ENCODE results near the gene MTM1.

The MTM1 gene

DNA sequence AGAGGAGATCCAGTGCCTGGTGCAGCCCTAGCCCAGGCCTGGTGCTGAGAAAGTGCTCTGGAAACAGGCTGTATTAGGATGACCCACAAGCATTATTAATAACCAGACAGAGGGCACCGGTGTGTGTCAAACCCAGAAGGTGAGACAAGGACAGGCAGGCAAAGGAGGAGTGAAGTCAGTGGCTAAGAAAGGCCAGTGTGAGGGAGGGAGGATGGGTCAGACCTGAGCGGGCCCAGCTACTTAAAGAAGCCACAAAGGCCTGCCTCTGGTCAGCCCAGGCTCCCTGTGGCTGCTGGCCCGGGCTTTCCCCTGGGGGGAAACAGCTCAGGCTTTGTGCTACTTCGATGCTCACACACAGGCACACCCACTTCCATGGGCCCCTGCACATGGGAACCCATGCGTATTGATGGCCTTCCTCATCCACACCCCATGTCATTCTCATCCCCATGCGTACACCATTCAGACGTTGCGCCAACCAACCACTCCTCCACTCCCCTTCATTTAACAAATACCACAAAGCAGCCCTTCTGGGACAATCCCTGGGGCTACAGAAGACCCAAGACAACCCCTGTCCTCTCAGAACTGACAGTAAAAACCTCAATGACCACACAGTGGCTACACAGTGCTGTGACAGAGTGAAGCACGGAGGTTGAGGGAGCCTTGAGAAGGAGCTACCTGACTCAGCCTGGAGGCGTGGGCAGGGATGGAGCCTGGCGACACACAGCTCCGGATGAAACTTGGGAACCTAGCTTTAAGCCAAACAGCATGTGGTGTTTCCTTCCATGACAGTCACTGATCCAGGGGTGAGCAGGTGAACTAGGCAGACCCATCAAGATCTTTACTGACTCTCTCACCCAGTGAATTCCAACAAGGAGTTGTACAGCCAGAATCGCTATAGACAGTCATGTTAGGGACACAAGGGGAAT lies 24.9 kb upstream of the MTM1 start:
- TF ChIP-seq CSDC2 (CRISPR knock-in tag; IDR thresholded peaks at IDR 0.05), result no peak
- no peak for TF ChIP-seq PPARA (CRISPR knock-in tag; IDR thresholded peaks at IDR 0.05; ENCODE audit: borderline replicate concordance)
- TF ChIP-seq OSR1 (CRISPR knock-in tag; IDR thresholded peaks at IDR 0.05), result no peak
- TF ChIP-seq ZNF8 (CRISPR knock-in tag; IDR thresholded peaks at IDR 0.05), result no peak
- TF ChIP-seq ARNTL (CRISPR knock-in tag; IDR thresholded peaks at IDR 0.05; ENCODE audit: borderline replicate concordance, low read depth), result no peak
- no peak for TF ChIP-seq ESRRG (CRISPR knock-in tag; IDR thresholded peaks at IDR 0.05)
- no peak for TF ChIP-seq SNAI2 (CRISPR knock-in tag; IDR thresholded peaks at IDR 0.05)
- no peak for TF ChIP-seq ISL1 (CRISPR knock-in tag; IDR thresholded peaks at IDR 0.05)
- no peak for TF ChIP-seq TCF4 (CRISPR knock-in tag; IDR thresholded peaks at IDR 0.05; ENCODE audit: borderline replicate concordance)
- no peak for TF ChIP-seq ZNF565 (CRISPR knock-in tag; conservative IDR thresholded peaks at IDR 0.05; ENCODE audit: low read depth)
- no peak for TF ChIP-seq BACH2 (CRISPR knock-in tag; IDR thresholded peaks at IDR 0.05; ENCODE audit: borderline replicate concordance)
- TF ChIP-seq TOX (CRISPR knock-in tag; IDR thresholded peaks at IDR 0.05; ENCODE audit: borderline replicate concordance), result no peak
- TF ChIP-seq ZFP3 (CRISPR knock-in tag; IDR thresholded peaks at IDR 0.05), result no peak
- TF ChIP-seq GLIS3 (CRISPR knock-in tag; IDR thresholded peaks at IDR 0.05), result no peak
- TF ChIP-seq, protein P1, sequence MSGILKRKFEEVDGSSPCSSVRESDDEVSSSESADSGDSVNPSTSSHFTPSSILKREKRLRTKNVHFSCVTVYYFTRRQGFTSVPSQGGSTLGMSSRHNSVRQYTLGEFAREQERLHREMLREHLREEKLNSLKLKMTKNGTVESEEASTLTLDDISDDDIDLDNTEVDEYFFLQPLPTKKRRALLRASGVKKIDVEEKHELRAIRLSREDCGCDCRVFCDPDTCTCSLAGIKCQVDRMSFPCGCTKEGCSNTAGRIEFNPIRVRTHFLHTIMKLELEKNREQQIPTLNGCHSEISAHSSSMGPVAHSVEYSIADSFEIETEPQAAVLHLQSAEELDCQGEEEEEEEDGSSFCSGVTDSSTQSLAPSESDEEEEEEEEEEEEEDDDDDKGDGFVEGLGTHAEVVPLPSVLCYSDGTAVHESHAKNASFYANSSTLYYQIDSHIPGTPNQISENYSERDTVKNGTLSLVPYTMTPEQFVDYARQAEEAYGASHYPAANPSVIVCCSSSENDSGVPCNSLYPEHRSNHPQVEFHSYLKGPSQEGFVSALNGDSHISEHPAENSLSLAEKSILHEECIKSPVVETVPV (CRISPR knock-in tag; IDR thresholded peaks at IDR 0.05), result no peak
- ATAC-seq, result no peak

DNA sequence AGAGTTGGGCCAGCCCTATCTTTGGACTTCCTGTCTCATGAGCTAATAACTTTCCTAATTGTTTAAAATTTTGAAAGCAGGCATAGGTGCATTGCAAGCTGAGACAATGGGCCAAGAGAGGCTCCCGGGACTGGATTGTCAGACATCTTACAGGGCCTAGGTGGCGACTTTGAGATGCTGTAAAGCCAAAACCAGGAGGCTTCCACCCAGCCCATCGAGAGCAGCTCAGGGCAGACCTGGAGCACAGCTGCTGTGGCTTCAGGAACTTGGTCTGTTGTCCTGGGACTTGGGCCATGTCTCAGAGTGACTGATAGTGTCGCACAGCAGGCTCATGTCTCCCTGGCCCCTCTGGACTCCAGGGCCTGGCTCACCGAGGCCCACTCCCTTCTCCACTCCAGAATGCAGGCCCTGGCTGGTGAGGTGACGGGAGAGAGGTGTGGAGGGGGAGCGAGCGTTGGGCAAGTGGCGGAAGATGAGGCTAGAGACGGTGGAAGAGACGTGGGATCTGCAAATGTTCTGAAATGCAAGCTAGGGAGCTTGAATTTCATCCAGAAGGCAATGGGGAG lies 24.1 kb upstream of the MTM1 start:
- TF ChIP-seq ZFP30 (CRISPR knock-in tag; IDR thresholded peaks at IDR 0.05) (no peak), PPARA (CRISPR knock-in tag; IDR thresholded peaks at IDR 0.05; ENCODE audit: borderline replicate concordance) (no peak), ZNF70 (CRISPR knock-in tag; IDR thresholded peaks at IDR 0.05) (no peak), RARB (CRISPR knock-in tag; IDR thresholded peaks at IDR 0.05) (no peak)
- TF ChIP-seq, protein P2, sequence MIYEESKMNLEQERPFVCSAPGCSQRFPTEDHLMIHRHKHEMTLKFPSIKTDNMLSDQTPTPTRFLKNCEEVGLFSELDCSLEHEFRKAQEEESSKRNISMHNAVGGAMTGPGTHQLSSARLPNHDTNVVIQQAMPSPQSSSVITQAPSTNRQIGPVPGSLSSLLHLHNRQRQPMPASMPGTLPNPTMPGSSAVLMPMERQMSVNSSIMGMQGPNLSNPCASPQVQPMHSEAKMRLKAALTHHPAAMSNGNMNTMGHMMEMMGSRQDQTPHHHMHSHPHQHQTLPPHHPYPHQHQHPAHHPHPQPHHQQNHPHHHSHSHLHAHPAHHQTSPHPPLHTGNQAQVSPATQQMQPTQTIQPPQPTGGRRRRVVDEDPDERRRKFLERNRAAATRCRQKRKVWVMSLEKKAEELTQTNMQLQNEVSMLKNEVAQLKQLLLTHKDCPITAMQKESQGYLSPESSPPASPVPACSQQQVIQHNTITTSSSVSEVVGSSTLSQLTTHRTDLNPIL (CRISPR knock-in tag; IDR thresholded peaks at IDR 0.05; ENCODE audit: low read depth), result no peak
- peak; percentile 59 for ATAC-seq

DNA sequence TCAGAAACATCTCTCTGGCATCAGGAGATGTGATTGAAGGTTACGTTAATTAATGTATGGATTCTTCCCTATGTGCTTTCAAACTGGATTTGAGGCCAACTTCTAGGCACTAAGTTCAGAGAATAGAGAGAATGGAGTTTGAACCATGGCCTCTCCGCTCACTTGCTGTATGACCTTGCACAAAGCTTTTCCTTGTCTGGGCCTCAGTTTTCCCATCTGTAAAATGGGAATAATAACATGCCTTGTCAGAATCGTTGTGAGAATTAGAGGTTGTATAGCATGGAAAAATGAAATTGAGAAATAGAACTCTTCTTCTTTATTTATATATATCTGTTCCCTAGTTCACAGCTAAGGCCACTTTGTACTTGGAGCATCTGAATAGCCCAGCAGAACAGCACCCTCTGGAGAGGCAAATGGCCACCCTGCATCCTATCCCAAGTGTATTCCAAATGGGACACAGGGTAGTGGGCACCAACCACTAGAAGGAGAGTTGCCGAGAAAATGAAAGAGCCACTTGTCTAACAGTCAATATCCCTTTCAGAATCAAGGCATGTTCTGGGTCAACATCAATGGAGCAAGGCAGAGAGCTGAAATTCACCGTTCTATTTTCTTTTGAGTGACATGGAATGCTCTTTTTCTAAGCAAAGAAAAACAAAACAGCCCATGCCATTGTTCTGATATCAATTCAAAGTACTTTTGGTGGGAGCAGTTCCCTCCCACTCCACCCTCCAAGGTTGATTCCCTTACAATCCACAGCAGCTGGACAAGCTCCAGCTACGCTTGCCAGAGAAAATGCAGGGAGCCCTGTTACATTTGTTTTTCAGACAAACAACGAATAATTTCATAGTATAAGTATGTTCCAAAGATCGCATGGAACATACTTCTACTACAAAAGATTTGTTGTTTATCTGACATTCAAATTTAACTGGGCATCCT lies 23.3 kb upstream of the MTM1 start:
- ATAC-seq, result no peak
- TF ChIP-seq BACH2 (CRISPR knock-in tag; IDR thresholded peaks at IDR 0.05; ENCODE audit: borderline replicate concordance) (no peak), ISL1 (CRISPR knock-in tag; IDR thresholded peaks at IDR 0.05) (no peak), PPARA (CRISPR knock-in tag; IDR thresholded peaks at IDR 0.05; ENCODE audit: borderline replicate concordance) (no peak), ARNTL (CRISPR knock-in tag; IDR thresholded peaks at IDR 0.05; ENCODE audit: borderline replicate concordance, low read depth) (no peak), SNAI2 (CRISPR knock-in tag; IDR thresholded peaks at IDR 0.05) (no peak), ZNF565 (CRISPR knock-in tag; conservative IDR thresholded peaks at IDR 0.05; ENCODE audit: low read depth) (no peak), ZNF70 (CRISPR knock-in tag; IDR thresholded peaks at IDR 0.05) (no peak), TOX (CRISPR knock-in tag; IDR thresholded peaks at IDR 0.05; ENCODE audit: borderline replicate concordance) (no peak), OSR1 (CRISPR knock-in tag; IDR thresholded peaks at IDR 0.05) (no peak), ESRRG (CRISPR knock-in tag; IDR thresholded peaks at IDR 0.05) (no peak), CSDC2 (CRISPR knock-in tag; IDR thresholded peaks at IDR 0.05) (no peak), TCF4 (CRISPR knock-in tag; IDR thresholded peaks at IDR 0.05; ENCODE audit: borderline replicate concordance) (no peak), RARB (CRISPR knock-in tag; IDR thresholded peaks at IDR 0.05) (no peak)
- TF ChIP-seq, protein P3, sequence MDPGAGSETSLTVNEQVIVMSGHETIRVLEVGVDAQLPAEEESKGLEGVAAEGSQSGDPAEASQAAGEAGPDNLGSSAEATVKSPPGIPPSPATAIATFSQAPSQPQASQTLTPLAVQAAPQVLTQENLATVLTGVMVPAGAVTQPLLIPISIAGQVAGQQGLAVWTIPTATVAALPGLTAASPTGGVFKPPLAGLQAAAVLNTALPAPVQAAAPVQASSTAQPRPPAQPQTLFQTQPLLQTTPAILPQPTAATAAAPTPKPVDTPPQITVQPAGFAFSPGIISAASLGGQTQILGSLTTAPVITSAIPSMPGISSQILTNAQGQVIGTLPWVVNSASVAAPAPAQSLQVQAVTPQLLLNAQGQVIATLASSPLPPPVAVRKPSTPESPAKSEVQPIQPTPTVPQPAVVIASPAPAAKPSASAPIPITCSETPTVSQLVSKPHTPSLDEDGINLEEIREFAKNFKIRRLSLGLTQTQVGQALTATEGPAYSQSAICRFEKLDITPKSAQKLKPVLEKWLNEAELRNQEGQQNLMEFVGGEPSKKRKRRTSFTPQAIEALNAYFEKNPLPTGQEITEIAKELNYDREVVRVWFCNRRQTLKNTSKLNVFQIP (CRISPR knock-in tag; IDR thresholded peaks at IDR 0.05; ENCODE audit: borderline replicate concordance, low read depth), result no peak
- TF ChIP-seq, protein P4, sequence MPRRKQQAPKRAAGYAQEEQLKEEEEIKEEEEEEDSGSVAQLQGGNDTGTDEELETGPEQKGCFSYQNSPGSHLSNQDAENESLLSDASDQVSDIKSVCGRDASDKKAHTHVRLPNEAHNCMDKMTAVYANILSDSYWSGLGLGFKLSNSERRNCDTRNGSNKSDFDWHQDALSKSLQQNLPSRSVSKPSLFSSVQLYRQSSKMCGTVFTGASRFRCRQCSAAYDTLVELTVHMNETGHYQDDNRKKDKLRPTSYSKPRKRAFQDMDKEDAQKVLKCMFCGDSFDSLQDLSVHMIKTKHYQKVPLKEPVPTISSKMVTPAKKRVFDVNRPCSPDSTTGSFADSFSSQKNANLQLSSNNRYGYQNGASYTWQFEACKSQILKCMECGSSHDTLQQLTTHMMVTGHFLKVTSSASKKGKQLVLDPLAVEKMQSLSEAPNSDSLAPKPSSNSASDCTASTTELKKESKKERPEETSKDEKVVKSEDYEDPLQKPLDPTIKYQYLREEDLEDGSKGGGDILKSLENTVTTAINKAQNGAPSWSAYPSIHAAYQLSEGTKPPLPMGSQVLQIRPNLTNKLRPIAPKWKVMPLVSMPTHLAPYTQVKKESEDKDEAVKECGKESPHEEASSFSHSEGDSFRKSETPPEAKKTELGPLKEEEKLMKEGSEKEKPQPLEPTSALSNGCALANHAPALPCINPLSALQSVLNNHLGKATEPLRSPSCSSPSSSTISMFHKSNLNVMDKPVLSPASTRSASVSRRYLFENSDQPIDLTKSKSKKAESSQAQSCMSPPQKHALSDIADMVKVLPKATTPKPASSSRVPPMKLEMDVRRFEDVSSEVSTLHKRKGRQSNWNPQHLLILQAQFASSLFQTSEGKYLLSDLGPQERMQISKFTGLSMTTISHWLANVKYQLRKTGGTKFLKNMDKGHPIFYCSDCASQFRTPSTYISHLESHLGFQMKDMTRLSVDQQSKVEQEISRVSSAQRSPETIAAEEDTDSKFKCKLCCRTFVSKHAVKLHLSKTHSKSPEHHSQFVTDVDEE (CRISPR knock-in tag; IDR thresholded peaks at IDR 0.05), result no peak
